Neuron (in vitro differentiated cells): ENCODE results near the gene LMAN2L.
A peak's percentile ranks its signal among the peaks of the same experiment; 100 is the strongest.

Experiments
- H2AFZ ChIP-seq: one replicate; pipeline ENCODE4 v1.6.1; 2013; ENCODE audit warnings: low read depth, mild to moderate bottlenecking, inconsistent platforms, low read length, moderate library complexity
- H3K27me3 ChIP-seq: one replicate; pipeline ENCODE4 v1.6.1; 2013; ENCODE audit warnings: low read length; ENCODE audit not compliant: insufficient read depth
- H3K36me3 ChIP-seq: one replicate; pipeline ENCODE4 v1.6.1; 2013; ENCODE audit warnings: low read length; ENCODE audit not compliant: insufficient read depth
- H3K4me1 ChIP-seq: one replicate; pipeline ENCODE4 v1.6.1; 2013; ENCODE audit warnings: low read length; ENCODE audit not compliant: insufficient read depth
- H3K4me3 ChIP-seq: 2 replicates; pipeline ENCODE4 v1.5.1; 2013; ENCODE audit warnings: mild to moderate bottlenecking, low read length, moderate library complexity
- H3K9me3 ChIP-seq: one replicate; pipeline ENCODE4 v1.6.1; 2013; ENCODE audit warnings: low read length

The LMAN2L gene

DNA sequence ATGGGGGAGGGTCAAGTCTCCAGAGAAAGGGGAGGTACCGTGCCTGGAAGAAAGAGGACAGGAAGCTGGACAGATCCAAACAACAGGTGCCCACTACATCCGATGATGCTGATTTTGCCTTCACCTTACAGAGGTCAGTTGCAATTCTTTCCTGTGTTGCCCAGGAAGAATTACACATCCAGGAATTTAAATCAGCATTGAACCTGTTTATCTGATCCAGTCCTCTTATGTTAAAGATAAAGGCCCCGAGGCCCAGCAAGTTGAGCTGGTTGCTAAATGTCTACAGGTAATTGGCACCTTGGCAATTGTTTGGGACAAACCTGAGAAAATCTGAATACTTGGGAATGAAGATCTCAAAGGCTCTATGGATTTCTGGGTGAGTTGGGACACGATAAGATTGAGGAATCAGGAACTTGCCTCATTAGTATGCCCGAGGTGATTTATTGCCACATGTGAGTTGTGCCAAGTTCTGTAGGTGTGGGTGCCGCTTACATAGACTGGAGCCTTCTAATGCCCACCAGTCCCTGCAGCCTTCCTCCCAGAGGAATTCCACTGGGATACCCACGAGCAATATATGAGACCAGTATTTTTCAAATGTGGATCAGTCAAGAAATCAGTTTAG is 13.9 kb upstream of the LMAN2L start:
- Histone ChIP-seq H3K27me3 (no peaks in the 10 kb centered on the region), H3K4me1 (no peaks in the 10 kb centered on the region), H3K36me3 (no peaks in the 10 kb centered on the region), H2AFZ (no peak overlapping the region), H3K9me3 (no peaks in the 10 kb centered on the region), H3K4me3 (no peak overlapping the region)

DNA sequence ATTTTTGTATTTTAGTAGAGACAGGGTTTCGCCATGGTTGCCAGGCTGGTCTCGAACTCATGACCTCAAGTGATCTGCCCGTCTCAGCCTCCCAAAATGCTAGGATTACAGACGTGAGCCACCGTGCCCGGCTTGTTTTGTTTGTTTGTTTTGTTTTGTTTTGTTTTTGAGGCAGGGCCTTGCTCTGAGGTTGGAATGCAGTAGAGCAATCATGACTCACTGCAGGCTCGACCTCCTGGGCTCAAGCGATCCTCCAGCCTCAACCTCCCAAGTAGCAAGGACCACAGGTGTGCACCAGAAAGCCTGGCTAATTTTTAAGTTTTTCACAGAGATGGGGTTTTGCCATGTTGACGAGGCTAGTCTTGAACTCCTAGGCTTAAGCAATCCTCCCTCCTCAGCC is 11.9 kb upstream of the LMAN2L start:
- Histone ChIP-seq H3K4me3 (no peak overlapping the region), H3K36me3 (no peaks in the 10 kb centered on the region), H2AFZ (no peak overlapping the region), H3K9me3 (no peaks in the 10 kb centered on the region), H3K27me3 (peaks cover 3% of the 10 kb centered on the region), H3K4me1 (no peaks in the 10 kb centered on the region)

DNA sequence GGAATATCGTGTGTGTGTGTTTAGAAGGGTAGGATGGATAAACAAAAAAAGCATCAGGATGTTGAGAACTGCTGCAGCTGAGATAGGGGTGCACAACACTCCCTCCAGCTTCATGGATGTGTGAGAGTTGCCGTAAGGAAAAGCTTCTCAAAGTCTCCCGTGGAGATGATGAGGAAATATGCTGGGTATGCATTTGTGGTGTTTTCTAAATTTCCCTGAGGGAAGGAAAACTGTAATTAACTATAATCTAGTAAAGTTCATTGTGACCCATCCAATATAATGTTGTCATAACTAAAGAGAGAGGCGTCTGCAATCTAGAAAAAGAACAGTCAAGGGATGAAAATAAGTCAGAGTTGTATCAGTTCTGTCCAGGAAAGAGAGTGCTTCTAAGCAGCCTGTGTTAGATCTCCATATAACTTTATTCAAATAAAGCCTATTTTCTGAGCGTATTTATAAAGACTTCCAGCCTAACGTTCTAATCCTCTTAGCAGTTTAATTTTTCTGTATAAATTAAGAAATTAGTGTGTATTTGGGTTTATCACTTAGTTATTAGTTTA is 7.3 kb upstream of the LMAN2L start:
- no peaks in the 10 kb centered on the region for H3K4me1 ChIP-seq
- no peaks in the 10 kb centered on the region for H3K36me3 ChIP-seq
- H3K9me3 ChIP-seq = no peaks in the 10 kb centered on the region
- no peak overlapping the region for H2AFZ ChIP-seq
- no peak overlapping the region for H3K4me3 ChIP-seq
- H3K27me3 ChIP-seq = peaks cover 3% of the 10 kb centered on the region

DNA sequence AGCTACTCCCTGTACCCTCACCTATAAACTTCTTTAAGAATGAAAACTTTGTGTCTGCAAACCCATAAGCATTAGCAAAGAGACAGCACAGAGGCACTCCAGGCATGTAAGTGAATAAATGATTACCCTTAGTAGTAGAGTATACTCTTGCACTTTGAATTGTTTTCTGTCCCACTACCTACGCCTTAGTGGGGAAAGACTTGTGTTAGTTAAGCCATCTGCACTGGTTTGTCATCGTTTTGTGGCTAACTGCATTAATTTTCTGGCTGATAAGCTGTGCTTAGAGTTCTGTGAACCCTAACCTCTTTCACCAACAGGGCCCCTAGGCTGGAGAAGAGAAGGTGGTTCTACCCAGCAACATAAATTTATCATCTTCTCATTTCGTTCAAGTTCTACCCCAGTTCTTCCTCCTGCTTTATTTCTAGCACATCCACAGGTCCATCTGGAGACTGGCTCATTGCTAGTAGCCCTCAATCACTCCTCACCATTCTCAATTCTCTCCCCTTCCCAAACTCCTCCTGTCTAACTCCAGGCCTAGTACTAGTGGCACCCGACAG is 710 bp downstream of the LMAN2L start:
- peaks cover 9% of the 10 kb centered on the region for H3K4me1 ChIP-seq
- H3K9me3 ChIP-seq = no peaks in the 10 kb centered on the region
- H3K36me3 ChIP-seq = peaks cover 25% of the 10 kb centered on the region
- H2AFZ ChIP-seq = peak overlapping the region; percentile 39
- H3K27me3 ChIP-seq = no peaks in the 10 kb centered on the region
- H3K4me3 ChIP-seq = peak overlapping the region; percentile 75

DNA sequence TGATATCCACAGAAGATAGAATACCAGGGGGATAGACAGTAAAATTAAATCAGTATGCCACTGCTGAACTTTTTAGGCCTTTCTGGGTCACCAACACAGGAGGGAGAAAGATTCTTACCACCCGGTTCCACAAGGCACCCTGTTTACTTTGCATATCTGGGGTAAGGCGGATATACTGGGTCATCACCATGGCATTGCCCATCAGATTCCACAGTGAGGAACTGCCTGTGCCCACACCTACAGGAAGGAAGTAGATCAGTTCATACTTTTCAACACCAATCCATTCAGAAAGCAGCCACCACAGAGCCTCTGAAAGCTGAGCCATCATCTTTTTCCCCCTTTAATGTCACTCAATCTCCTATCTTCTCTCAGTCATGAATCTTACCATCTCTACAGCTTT is 2.0 kb downstream of the LMAN2L start:
- Histone ChIP-seq H3K36me3 (peaks cover 39% of the 10 kb centered on the region), H3K27me3 (no peaks in the 10 kb centered on the region), H2AFZ (no peak overlapping the region), H3K4me3 (no peak overlapping the region), H3K9me3 (no peaks in the 10 kb centered on the region), H3K4me1 (peaks cover 9% of the 10 kb centered on the region)

DNA sequence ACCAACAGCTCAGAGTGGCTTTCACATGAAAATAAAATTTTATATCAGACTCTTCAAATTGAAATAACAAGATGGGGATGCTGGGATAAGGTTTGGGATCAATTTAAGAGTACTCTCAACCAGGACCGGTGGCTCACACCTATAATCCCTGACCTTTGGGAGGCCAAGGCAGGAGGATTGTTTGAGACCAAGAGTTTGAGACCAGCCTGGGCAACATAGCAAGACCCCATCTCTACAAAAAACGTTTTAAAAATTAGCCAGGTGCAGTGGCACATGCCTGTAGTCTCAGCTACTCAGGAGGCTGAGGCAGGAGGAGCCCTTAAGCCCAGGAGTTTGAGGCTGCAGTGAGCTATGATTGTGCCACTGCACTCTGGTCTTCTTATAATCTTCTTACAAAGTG is 2.6 kb downstream of the LMAN2L start:
- Histone ChIP-seq H3K9me3 (no peaks in the 10 kb centered on the region), H3K27me3 (no peaks in the 10 kb centered on the region), H3K4me1 (peaks cover 9% of the 10 kb centered on the region), H3K36me3 (peaks cover 41% of the 10 kb centered on the region), H2AFZ (no peak overlapping the region), H3K4me3 (no peak overlapping the region)

DNA sequence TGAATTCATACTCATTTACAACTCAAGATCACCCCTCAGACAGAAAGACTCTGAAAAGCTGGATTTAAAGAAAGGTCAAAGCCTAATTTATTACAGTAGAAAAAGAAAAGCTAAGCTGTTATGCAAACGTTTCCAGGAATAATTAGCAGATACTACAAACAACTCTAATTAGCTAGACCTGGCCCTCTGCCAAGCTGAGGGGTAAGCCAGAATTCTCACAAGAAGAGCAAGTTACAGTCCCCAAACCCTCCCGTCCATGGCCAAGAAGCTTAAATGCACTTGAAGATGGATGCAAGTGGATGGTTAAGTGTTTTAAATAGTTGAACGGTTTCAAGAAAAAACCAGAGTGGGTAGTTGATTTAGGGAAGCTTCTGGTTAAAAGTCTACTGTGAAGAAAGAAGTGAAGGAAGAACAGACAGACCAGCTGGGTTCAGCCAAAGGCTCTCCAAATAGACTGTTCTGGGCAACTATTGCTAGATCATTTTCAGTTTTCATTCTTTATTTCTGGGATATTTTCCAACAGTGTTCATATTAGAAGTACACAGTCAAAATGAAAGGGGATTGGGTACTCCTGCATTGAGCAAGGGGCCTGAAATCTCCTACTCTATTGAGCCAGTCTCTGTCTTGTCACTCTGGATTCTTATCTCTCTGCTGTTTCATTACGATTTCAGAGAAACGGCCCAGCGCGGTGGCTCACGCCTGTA is 4.8 kb downstream of the LMAN2L start:
- peaks cover 61% of the 10 kb centered on the region for H3K36me3 ChIP-seq
- no peaks in the 10 kb centered on the region for H3K9me3 ChIP-seq
- no peak overlapping the region for H2AFZ ChIP-seq
- H3K4me3 ChIP-seq = no peak overlapping the region
- H3K4me1 ChIP-seq = peaks cover 9% of the 10 kb centered on the region
- no peaks in the 10 kb centered on the region for H3K27me3 ChIP-seq

DNA sequence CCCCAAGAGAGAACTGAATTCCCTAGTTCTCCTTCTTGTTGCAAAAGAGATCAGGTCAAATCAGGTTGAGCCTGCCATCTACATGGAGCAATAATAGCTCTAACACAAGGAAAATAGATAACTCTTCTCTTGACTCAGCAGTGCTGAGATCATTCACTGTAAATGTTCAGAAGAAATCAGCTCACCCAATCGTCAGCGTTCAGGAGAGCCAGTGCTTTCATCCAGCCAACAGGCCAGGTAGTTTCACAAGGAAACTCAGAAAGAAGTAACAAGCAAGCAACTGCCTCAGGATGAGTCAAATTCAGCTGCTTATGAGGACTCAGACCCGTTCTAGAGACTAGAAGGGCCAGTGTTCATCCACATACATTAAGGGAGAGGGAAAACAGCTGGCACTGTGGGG is 5.9 kb downstream of the LMAN2L start:
- Histone ChIP-seq H3K9me3 (no peaks in the 10 kb centered on the region), H2AFZ (no peak overlapping the region), H3K4me1 (peaks cover 5% of the 10 kb centered on the region), H3K36me3 (peaks cover 65% of the 10 kb centered on the region), H3K4me3 (no peak overlapping the region), H3K27me3 (no peaks in the 10 kb centered on the region)

DNA sequence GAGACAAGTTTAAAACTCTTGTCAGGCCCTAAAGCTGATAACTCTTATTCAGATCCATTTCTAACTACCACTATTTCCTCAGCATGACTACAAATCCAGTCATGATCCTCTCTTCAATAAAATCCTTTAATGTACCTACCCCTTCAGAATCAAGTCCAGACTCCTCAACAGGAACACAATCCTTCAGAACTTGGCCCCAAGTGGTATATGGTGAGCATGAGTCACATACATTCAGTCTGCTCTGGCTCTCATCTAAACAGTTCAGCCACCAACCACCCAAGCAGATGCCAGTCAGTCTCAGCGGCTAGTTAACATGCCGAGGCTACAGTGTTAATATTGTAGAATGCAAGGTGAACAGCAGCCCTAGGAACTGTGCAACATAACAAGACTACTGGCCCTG is 9.7 kb downstream of the LMAN2L start:
- no peaks in the 10 kb centered on the region for H3K4me1 ChIP-seq
- H3K9me3 ChIP-seq = no peaks in the 10 kb centered on the region
- no peak overlapping the region for H2AFZ ChIP-seq
- H3K36me3 ChIP-seq = peaks cover 70% of the 10 kb centered on the region
- H3K27me3 ChIP-seq = no peaks in the 10 kb centered on the region
- no peak overlapping the region for H3K4me3 ChIP-seq

DNA sequence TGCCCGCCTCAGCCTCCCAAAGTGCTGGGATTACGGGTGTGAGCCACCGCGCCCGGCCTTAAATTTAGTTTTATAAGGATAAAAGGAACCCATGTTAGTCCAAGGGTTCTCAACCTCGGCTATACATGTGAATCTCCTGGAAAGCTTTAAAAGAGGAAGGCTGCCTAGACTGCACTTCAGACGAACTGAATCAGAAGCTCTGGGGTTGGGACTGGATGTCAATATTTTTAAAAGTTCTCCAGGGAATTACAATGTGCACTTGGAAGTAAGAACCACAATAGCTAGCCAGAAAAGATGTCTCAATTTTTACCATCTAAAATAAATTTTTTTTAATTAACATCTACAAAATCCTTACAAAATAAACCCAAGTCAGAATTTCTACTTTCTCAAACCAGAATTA is 10.1 kb downstream of the LMAN2L start:
- Histone ChIP-seq H3K36me3 (peaks cover 65% of the 10 kb centered on the region), H3K9me3 (no peaks in the 10 kb centered on the region), H3K4me1 (no peaks in the 10 kb centered on the region), H3K27me3 (no peaks in the 10 kb centered on the region), H2AFZ (no peak overlapping the region), H3K4me3 (no peak overlapping the region)

DNA sequence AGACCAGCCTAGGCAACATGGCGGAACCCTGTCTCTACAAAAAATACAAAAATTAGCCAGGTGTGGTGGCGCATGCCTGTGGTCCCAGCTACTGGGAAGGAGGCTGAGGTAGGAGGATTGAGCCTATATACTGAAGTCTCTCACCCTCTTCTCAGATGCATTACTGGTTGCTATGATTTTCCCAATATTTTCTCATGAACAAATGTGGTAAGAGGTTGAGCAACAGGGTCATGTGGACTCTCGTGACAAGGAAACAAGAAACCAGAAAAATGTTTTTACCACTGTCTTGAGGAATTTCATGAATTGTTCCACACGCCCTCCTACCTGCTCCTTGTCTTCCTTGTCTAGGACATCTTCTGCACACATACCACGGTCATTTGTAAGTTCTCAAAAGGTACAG is 12.4 kb downstream of the LMAN2L start:
- peaks cover 57% of the 10 kb centered on the region for H3K36me3 ChIP-seq
- no peak overlapping the region for H2AFZ ChIP-seq
- no peak overlapping the region for H3K4me3 ChIP-seq
- no peaks in the 10 kb centered on the region for H3K9me3 ChIP-seq
- no peaks in the 10 kb centered on the region for H3K27me3 ChIP-seq
- H3K4me1 ChIP-seq = no peaks in the 10 kb centered on the region

DNA sequence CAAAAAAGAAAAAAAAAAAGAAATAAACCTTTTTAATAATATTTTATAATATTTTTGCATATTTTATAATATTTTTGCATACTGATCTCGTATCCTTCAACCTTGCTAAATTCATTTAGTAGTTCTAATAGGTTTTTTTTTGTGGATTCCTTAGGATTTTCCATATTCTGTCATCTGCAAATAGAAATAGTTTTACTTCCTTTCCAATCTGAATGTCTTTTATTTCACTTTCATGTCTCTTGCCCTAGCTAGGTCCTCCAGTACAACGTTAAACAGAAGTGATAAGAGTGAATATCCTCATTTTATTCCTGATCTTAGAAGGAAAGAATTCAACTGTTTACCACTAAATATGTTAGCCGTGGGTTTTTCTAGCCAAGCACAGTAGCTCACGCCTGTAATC is 13.7 kb downstream of the LMAN2L start:
- H2AFZ ChIP-seq = no peak overlapping the region
- H3K36me3 ChIP-seq = peaks cover 46% of the 10 kb centered on the region
- H3K27me3 ChIP-seq = no peaks in the 10 kb centered on the region
- no peaks in the 10 kb centered on the region for H3K9me3 ChIP-seq
- H3K4me3 ChIP-seq = no peak overlapping the region
- no peaks in the 10 kb centered on the region for H3K4me1 ChIP-seq

DNA sequence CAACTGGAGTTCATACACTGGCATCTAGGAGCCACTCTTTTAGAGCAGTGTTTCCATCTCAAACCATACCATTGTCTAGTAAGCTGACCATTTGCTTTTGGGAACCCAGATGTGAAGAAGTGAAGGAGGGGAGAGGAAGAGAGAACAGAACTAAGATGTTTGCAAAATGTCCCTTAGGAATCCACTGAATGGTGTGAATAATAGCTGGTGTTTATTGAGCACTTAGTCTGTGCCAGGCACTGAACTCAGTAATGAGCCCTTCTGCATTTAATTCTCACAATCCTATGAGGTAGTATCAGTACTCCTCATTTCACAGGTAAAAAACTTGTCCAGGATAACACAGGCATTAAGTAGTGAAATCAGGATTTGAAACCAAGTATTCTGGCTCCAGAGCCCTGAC is 23.5 kb downstream of the LMAN2L start:
- Histone ChIP-seq H3K9me3 (no peaks in the 10 kb centered on the region), H3K4me3 (no peak overlapping the region), H2AFZ (no peak overlapping the region), H3K4me1 (no peaks in the 10 kb centered on the region), H3K36me3 (peaks cover 59% of the 10 kb centered on the region), H3K27me3 (no peaks in the 10 kb centered on the region)
